ENCODE measurements around the gene BTBD17.
"Not testable (repeated sequence)": the region's sequence is repeated elsewhere in the genome, so short reads cannot be mapped to it uniquely, and the experiment has no call there.

DNA sequence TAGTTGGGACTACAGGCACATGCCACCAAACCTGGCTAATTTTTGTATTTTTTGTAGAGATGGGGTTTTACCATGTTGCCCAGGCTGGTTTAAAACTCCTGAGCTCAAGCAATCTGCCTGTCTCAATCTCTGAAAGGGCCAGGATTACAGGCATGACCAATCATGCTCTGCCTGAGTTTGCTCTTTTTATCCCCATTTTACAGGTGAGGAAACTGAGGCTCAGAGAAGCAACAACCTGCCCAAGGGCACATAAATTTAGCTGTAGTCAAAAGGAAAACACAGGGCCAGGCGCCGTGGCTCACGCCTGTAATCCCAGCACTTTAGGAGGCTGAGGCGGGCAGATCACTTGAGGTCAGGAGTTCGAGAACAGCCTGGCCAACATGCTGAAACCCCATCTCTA, 43.6 kb upstream of the BTBD17 start:
- TF ChIP-seq, protein P1, sequence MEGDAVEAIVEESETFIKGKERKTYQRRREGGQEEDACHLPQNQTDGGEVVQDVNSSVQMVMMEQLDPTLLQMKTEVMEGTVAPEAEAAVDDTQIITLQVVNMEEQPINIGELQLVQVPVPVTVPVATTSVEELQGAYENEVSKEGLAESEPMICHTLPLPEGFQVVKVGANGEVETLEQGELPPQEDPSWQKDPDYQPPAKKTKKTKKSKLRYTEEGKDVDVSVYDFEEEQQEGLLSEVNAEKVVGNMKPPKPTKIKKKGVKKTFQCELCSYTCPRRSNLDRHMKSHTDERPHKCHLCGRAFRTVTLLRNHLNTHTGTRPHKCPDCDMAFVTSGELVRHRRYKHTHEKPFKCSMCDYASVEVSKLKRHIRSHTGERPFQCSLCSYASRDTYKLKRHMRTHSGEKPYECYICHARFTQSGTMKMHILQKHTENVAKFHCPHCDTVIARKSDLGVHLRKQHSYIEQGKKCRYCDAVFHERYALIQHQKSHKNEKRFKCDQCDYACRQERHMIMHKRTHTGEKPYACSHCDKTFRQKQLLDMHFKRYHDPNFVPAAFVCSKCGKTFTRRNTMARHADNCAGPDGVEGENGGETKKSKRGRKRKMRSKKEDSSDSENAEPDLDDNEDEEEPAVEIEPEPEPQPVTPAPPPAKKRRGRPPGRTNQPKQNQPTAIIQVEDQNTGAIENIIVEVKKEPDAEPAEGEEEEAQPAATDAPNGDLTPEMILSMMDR (IDR thresholded peaks at IDR 0.05; ENCODE audit: control extremely low read depth in 1 of 3, insufficient read depth in 1 of 3, low read depth in 1 of 3, low read length in 3 of 3), result not testable (repeated sequence)
- not testable (repeated sequence) for TF ChIP-seq POLR2A (IDR thresholded peaks at IDR 0.05; ENCODE audit: control extremely low read depth in 1 of 2, low read depth in 2 of 2, low read length in 2 of 2); JUN (IDR thresholded peaks at IDR 0.05; ENCODE audit: low read depth, low read length); SUZ12 (IDR thresholded peaks at IDR 0.05; ENCODE audit: low read length); HDAC6 (IDR thresholded peaks at IDR 0.05; ENCODE audit: low read depth, low read length); EP300 (IDR thresholded peaks at IDR 0.05; ENCODE audit: borderline replicate concordance in 1 of 2, low read depth in 2 of 2, low read length in 2 of 2); SIN3A (conservative IDR thresholded peaks at IDR 0.05 in 1 of 2, IDR thresholded peaks at IDR 0.05 in 1 of 2; ENCODE audit: low read depth in 1 of 2, low read length in 2 of 2); POLR2AphosphoS5 (IDR thresholded peaks at IDR 0.05; ENCODE audit: low read depth, low read length); SP2 (IDR thresholded peaks at IDR 0.05; ENCODE audit: low read length)
